Body of pancreas (tissue), 4 donors: ENCODE measurements around the gene TSC1. TPM values are rescaled to one million over a fixed set of nuclear protein-coding genes. Genes with fewer than 3 reads are reported as not detected.

ENCODE experiments used
- ATAC-seq: fragments of 150-250 bp; one replicate; pipeline ENCODE4 v1.9.1; 2016
- DNase-seq, 4 donors: peaks; one replicate each; pipeline ENCODE4 v3.0.0-alpha.2; 2019
- H3K27ac ChIP-seq, 4 donors: fragments of 200-600 bp; sonication (generic); 1 replicate in 3 of 4; 2 replicates in 1 of 4; pipeline versions ENCODE4 v1.5.1 to v1.6.1; 2016 to 2019; ENCODE audit warnings: mild to moderate bottlenecking in 1 of 4, mixed read lengths in 1 of 4, moderate library complexity in 1 of 4
- H3K27me3 ChIP-seq, 2 donors: fragments of 200-600 bp; sonication (generic); one replicate each; pipeline ENCODE4 v1.6.0; 2016; ENCODE audit warnings: mild to moderate bottlenecking in 1 of 2
- H3K36me3 ChIP-seq, 2 donors: fragments of 200-600 bp; sonication (generic); replicated peaks in 1 of 2; 2 replicates each; pipeline ENCODE4 v1.5.1; 2016; ENCODE audit warnings: low read depth in 2 of 2; ENCODE audit not compliant: insufficient read depth in 1 of 2
- H3K4me1 ChIP-seq: fragments of 200-600 bp; sonication (generic); one replicate; pipeline ENCODE4 v1.6.0; 2016
- H3K4me3 ChIP-seq, 2 donors: fragments of 200-600 bp; sonication (generic); 1 replicate in 1 of 2; 2 replicates in 1 of 2; pipeline ENCODE4 v1.5.1; 2016 to 2019
- H3K9me3 ChIP-seq, 3 donors: fragments of 200-600 bp; sonication (generic); 1 replicate in 2 of 3; 2 replicates in 1 of 3; pipeline ENCODE4 v1.5.1; 2016
- CTCF ChIP-seq, 7 experiments: fragments of 450-650 bp in 4 of 7; fragments of 200-600 bp in 3 of 7; sonication (generic) in 3 of 7; IDR thresholded peaks; one replicate each; pipeline ENCODE4 v1.5.1; 2016 to 2019; ENCODE audit warnings: antibody characterized with exemption in 7 of 7
- POLR2A ChIP-seq, 3 donors: fragments of 450-650 bp; IDR thresholded peaks; one replicate each; pipeline ENCODE4 v1.6.1; 2016; ENCODE audit warnings: antibody characterized with exemption in 3 of 3, mild to moderate bottlenecking in 2 of 3
- WGBS, 2 donors: methylation state at CpG; one replicate each; pipeline ENCODE4 v1.1.5; 2017; 5-methylcytosine and 5-hydroxymethylcytosine counted together
- intact Hi-C: fragments of 100-400 bp; cut with DNase I; formaldehyde crosslinking; loops from one replicate; pipeline ENCODE4 v1.15.1; 2023
- microRNA-seq, 2 donors: library from miRNA; unstranded; fragments of <30 nt; microRNA quantifications; one replicate each; pipeline ENCODE4, GENCODE V29; 2016; ENCODE audit warnings: borderline number of aligned reads in 2 of 2, borderline replicate concordance in 2 of 2
- small RNA-seq: library from RNA; depleted of rRNA; stranded (forward); fragments of <200 nt; gene quantifications from one replicate; pipeline ENCODE3, GENCODE V24; 2016
- total RNA-seq, 2 donors: library from RNA; depleted of rRNA; stranded (reverse); fragments of >200 nt; gene quantifications; one replicate each; pipeline ENCODE4 v1.1.0, GENCODE V29; 2016

The TSC1 gene
- total RNA-seq, 2 donors from 2014 or later: 44.1 to 47.1 TPM

GRCh38 chr9:132849185-132849706 lies 95.2 kb downstream of the TSC1 start:
- no peak for TF ChIP-seq POLR2A (IDR thresholded peaks at IDR 0.05)
- no peak for TF ChIP-seq CTCF (IDR thresholded peaks at IDR 0.05)
- Histone ChIP-seq H3K9me3 (no peaks in the 10 kb centered on the region), H3K4me3 (no peak overlapping the region), H3K27ac (no peak overlapping the region), H3K27me3 (no peaks in the 10 kb centered on the region), H3K36me3 (no peaks in the 10 kb centered on the region), H3K4me1 (no peaks in the 10 kb centered on the region)
- WGBS, 2 donors: 56 to 67% methylated on average over 12 of the region's 12 CpGs
- intact Hi-C loops: no loop called here
- DNase-seq: peak in 1 of 4 donors; percentile 24
- ATAC-seq: no peak

- Histone ChIP-seq H3K36me3 (no peaks in the 10 kb centered on the region), H3K4me3 (no peak overlapping the region), H3K27ac (no peak overlapping the region), H3K9me3 (no peaks in the 10 kb centered on the region), H3K4me1 (no peaks in the 10 kb centered on the region), H3K27me3 (no peaks in the 10 kb centered on the region)
- DNase-seq (no peak), ATAC-seq (no peak)
- intact Hi-C loops: no loop called here
- 80 to 85% methylated on average over 13 to 15 of the region's 15 CpGs for WGBS, 2 donors
- TF ChIP-seq POLR2A (IDR thresholded peaks at IDR 0.05) (no peak), CTCF (IDR thresholded peaks at IDR 0.05) (no peak)
Measured at GRCh38 chr9:132846918-132847515, 97.4 kb downstream of the TSC1 start.

GRCh38 chr9:132846109-132846917 lies 98.1 kb downstream of the TSC1 start:
- Histone ChIP-seq H3K36me3 (no peaks in the 10 kb centered on the region), H3K4me1 (no peaks in the 10 kb centered on the region), H3K4me3 (no peak overlapping the region), H3K27ac (no peak overlapping the region), H3K27me3 (no peaks in the 10 kb centered on the region), H3K9me3 (no peaks in the 10 kb centered on the region)
- intact Hi-C loops: no loop called here
- ATAC-seq (no peak), DNase-seq (no peak)
- TF ChIP-seq POLR2A (IDR thresholded peaks at IDR 0.05) (no peak), CTCF (IDR thresholded peaks at IDR 0.05) (no peak)
- 83% methylated on average over 12 of the region's 12 CpGs for WGBS, 2 donors

- Histone ChIP-seq H3K36me3 (no peaks in the 10 kb centered on the region), H3K27me3 (no peaks in the 10 kb centered on the region), H3K4me3 (no peak overlapping the region), H3K4me1 (no peaks in the 10 kb centered on the region), H3K27ac (no peak overlapping the region), H3K9me3 (no peaks in the 10 kb centered on the region)
- ATAC-seq (no peak), DNase-seq (no peak)
- 74 to 75% methylated on average over 5 of the region's 5 CpGs for WGBS, 2 donors
- TF ChIP-seq POLR2A (IDR thresholded peaks at IDR 0.05) (no peak), CTCF (IDR thresholded peaks at IDR 0.05) (no peak)
- intact Hi-C loops: no loop called here
Measured at GRCh38 chr9:132842124-132843044, 102.0 kb downstream of the TSC1 start.

Small RNA genes lying within 50 kb of the gene (microRNA-seq; reads per million reads assigned to microRNA genes)
- 0 to 5.1 reads per million in 2 donors for gene MIR548AW

Small RNA genes lying within 50 kb of the gene (small RNA-seq; reads per million reads assigned to genes)
- not detected for gene AL593851.1
- gene MIR548AW: not detected
- not detected for gene RNU7-21P

Other genes with a start within 250 kb of the TSC1 start
- under 1 TPM in 1 of 2 donors, not detected in 1; 0.26 TPM for gene AK8, start 66.3 kb downstream of the TSC1 start, total RNA-seq
- 1 to 10 TPM in 1 of 2 donors, not detected in 1; 2.3 TPM for gene SPACA9, start 65.7 kb downstream of the TSC1 start, total RNA-seq
- gene GFI1B, start 34.1 kb upstream of the TSC1 start, total RNA-seq: not detected
- gene GTF3C5, start 86.4 kb upstream of the TSC1 start, total RNA-seq: 10 to 100 TPM; 43.1 to 57.7 TPM
- 1,000 to 10,000 TPM; 8,438 to 9,209 TPM for gene CEL, start 117.4 kb upstream of the TSC1 start, total RNA-seq
- gene RALGDS, start 176.6 kb upstream of the TSC1 start, total RNA-seq: 10 to 100 TPM; 27.8 to 64.6 TPM
- gene GBGT1, start 219.3 kb upstream of the TSC1 start, total RNA-seq: 1 to 10 TPM; 5.4 to 9.2 TPM